GM21367 (cell line): ENCODE data around the gene RHOF.

ENCODE experiments used
- ATAC-seq: cut with Tn5 transposase; IDR thresholded peaks from one replicate; pipeline ENCODE4 v1.9.1; 2021; ENCODE audit not compliant: unreplicated experiment

RHOF gene, protein sequence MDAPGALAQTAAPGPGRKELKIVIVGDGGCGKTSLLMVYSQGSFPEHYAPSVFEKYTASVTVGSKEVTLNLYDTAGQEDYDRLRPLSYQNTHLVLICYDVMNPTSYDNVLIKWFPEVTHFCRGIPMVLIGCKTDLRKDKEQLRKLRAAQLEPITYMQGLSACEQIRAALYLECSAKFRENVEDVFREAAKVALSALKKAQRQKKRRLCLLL

DNA sequence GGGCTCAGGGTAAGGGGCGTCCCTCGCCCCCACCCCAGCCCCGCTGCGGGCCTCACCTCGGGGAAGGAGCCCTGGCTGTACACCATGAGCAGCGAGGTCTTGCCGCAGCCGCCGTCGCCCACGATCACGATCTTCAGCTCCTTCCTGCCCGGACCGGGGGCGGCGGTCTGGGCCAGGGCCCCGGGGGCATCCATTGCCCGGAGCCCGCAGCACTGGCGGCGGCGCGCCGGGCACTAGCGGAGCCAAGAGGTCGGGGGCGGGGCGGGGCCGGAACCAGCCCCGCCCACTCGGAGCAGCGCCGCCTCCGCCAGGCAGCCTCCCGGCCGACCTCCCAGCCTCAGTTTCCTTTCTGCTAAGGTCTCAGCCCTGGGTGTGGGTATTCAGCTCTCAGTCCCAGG is at the start of gene RHOF:
Gene RHOF, minus strand, starts transcription at position 249 of the 398 bp plus-strand sequence. Its CDS starts 55 bp downstream, at position 194.
- peak; percentile 6 for ATAC-seq

DNA sequence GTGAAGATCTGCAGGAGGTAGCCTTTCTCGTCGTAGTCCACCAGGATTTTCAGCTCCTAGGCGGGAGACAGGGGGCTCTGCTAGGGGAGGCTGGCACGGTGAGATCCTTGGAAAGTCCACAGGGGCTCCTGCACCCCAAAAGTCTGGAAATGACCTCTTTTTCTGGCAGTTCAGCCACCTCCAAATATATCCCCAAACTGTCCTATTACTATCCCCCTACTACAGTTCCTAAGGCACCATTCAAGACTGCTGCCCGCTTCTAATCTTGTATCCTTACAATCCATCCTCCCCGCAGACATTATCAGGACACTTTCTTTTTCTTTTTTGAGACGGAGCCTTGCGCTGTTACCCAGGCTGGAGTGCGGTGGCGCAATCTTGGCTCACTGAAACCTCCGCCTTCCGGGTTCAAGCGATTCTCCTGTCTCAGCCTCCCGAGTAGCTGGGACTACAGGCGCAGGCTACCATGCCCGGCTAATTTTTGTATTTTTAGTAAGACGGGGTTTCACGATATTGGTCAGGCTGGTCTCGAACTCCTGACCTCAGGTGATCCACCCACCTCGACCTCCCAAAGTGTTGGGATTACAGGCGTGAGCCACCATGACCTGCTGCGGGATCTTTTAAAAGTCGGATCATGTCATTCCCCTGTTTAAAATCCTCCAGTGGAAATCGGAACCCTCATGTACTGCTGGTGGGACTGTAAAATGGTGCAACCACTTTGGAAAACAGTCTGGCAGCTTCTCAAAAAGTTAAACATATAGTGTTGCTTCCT is 46.7 kb upstream of the RHOF start:
- no peak for ATAC-seq

DNA sequence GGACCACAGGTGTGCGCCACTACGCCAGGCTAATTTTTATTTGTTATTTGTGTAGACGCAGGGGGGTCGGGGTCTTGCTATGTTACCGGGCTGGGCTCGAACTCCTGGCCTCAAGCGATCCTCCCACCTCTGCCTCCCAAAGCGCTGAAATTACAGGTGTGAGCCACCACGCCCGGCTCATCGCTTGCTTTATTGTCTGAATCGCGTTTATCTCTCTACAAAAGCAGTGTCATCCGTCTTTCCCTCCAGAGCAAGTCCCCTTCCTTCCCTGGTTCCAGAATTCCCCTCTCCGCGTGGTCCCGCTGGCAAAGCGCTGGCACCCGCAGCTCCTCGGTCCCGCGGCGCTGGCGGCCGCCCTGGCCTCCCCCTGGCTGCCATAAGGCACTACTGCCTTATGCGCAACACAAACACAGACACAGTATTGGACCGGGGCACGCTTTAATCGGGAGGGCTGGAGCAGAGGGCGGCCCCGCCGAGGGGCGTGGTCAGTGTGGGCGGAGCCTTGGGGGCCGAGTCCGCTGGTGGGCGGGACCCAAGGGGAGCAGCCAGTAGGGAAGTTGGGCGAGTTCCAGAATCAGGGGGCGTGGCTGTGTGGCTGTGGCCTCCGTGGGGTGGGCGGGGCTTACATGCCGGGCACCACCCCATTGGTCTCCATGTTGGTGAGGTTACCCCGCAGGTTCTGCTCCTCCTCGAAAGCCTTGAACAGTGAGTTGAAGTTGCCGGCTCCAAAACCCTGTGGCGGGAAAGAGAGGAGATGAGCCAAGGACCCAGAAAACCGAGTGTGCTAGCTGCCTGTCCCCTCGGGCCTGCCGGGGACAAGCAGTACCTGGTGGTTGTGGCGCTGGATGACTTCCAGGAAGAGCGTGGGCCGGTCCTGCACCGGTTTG is 45.9 kb upstream of the RHOF start:
- peak; percentile 94 for ATAC-seq

DNA sequence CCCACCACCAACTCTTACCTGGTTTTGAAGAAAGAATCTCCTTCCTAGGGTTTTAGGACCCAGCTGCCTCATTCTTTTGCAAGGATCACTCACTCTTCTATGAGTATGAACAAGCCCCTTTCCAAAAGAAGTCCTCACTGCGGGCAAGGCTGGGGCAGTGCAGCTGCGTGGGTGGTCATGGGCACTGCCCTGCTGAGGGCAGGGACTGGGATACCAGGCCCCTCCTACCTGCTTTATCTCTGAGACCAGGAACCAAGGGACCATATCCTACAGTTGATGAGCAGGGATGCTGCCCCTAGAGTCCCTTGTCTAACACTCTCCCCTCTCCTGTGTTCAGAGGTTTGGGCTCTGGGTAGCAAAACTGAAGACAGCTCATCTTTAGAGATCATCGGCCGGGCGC is 44.6 kb upstream of the RHOF start:
- ATAC-seq = no peak

DNA sequence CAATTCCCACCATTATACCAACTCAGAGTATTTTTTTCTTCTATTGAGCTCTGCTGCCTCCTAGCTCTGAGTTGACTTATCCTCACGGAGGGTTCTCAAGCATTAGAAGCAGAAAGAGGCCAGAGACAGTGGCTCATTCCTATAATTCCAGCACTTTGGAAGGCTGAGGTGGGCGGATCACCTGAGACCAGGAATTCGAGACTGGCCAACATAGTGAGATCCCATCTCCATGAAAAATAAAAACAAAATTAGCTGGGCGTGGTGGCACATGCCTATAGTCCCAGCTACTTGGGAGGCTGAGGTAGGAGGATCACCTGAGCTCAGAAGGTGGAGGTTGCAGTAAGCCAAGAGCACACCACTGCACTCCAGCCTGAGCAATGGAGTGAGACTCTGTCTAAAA is 44.2 kb upstream of the RHOF start:
- ATAC-seq = no peak

DNA sequence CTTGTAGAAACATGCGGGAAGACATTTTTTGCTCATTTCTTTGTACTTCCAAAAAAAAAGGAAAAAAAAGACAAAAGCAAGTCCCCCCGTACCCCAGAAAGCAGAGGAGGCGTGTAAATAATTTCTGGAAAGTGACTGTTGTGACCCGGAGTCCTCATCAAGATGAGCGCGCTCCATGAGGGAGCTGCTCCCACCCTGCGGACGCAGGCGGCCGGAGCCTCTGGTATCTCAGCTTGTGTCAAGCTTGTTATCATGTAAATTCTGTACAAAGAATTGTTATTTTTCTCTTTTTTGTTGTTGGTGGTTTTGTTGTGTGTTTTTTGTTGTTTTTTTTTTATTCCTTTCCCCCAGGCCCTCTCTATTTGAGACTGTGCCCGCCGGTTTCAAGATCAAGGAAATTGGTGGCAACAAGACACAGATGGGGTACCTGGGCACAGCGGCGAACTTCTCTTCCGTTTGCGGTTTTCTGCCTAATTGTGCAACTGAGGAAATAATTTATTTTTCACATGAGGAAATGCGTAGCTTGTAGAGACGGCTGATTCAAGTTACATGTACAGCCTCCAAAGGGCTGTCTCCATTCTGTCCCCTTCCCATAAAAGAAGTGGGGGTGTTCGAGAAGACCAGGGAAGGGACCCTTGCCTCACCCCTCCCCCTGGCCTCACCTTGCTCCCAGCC is 38.2 kb upstream of the RHOF start:
- ATAC-seq = no peak

DNA sequence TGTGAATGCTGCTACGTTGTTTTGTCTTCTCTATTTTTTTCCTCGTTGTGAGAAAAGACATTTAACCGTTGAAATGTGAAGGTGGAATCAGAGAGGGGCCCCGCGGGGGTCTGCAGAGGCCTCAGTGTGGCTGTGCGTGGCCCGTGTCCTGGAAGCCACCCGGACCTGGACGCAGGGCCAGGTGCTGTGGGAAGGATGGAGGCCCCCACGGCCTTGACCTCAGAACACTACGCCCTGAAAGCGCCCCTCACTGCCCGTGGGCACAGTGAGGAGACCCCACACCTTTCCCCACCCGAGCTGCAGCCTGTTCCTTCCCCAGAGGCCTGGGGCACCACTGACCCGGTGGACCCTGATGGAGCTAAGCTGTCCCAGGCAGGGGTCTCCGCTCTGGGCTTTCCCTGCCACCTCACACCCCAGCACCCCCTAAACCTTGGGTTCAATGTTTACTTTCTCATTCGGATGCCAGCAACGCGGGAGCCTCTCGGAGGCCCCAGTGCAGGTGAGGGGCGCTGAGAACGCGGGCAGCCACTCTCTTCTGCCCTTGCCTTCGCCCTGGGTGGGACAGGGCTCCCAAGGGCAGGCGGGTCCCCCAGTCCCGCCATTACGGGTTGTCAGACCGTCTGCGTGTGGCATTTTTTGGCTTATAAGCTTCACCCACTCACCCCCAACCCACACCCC is 37.2 kb upstream of the RHOF start:
- no peak for ATAC-seq

DNA sequence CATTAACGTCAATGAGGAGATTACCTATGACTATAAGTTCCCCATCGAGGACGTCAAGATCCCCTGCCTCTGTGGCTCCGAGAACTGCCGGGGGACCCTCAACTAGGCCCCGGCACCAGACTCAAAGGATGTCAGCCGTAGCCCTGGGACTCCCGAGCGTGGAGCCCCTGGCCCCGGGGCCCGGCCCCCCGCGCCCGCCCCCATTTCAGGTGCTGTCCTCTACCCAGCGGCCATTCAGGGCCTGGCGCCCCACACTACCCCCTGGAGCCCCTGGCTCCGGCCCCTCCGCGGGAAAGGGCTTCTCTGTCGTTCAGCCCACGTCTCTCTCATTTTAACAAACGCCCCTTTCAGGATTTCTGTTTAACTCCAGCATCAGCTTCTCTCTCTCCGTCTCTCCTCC is 36.6 kb upstream of the RHOF start:
- ATAC-seq = no peak

DNA sequence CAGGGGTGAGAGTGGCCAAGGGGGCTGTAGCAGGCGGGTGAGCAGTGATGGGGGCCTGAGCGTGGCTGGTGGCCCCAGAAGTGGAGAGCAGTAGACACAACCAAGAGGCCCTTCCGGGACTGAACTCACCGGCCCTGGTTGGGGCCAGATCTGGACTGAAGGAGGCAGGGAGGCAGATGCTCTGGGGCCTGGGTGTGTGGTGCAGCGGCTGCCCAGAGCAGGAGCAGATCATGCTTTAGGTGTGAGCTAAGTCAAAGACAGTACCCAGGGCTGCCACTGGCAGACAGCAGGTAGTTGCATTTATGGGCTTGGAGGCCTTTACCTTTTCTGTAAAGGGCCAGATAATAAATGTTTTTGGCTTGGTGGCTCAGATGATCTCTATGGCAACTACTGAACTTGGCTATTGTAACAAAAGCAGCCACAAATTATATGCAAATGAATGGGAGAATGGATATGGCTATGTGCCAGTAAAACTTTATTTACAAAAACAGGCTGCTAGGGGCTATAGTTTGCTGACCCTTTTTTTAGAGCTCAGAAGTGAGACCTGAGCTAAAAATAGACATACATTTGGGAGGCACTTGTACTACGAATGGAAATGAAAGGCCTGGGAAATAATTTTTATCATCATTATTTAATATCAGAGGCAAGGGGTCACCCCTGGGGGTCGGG is 35.9 kb upstream of the RHOF start:
- no peak for ATAC-seq

DNA sequence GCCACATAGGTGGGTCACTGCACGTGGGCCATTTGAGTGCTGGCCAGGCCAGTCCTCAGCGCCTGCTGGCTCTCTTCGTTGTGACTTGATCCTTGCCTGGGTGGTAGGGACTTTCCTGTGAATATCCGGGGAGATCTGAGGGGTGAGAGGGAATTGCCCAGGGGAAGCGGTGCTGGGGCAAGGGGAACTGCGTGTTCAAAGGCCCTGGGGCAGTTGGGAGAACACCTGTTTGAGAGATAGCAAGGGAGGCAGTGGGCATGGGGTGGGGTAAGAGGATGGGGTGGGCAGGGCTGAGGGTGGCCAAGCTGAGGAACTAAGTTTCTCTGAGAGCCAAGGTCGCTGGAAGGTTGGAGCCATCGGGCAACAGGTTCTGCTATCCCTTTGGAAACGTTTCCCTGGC is 35.3 kb upstream of the RHOF start:
- no peak for ATAC-seq

DNA sequence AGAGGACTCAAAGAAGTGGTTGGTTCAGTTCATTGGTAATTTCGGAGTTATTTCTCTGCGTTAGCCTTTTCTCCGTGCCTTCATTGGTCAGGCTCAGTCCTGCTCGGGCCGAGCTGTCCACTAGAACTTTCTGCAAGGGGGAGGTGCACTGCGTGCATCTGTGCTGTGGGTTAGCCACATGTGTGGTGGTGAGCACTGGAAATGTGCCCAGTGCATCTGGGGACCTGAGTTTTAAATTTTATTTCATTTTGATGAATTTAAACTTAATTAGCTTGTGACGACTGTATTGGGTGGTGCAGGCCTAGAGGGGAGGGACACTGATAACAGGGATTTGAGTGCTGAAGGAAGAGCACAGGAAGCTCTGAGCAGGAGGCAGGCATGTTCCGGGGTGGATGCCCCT is 34.8 kb upstream of the RHOF start:
- ATAC-seq = no peak

DNA sequence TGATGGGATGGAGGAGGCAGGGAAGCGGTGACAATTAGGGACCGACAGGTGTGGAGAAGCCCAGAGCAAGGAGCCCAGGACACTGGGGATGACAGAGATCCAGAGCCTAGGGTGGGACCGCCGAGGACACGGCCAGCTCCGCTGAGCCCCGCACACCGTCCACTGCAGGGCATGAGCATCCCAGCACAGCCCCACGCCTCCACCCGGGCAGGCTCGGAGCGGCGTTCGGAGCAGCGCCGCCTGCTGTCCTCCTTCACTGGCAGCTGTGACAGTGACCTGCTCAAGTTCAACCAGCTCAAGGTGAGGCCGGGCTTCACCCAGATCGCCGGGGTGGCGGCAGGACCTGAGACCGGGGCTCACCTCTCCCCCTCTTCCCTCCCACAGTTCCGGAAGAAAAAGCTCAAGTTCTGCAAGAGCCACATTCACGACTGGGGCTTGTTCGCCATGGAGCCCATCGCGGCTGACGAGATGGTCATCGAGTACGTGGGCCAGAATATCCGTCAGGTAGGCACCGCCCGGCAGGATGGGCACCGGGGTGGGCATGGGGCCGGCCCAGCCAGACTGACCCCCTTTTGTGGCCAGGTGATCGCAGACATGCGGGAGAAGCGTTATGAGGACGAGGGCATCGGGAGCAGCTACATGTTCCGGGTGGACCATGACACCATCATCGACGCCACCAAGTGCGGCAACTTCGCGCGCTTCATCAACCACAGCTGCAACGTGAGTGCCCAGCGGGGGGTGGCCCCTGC is 34.0 kb upstream of the RHOF start:
- ATAC-seq = no peak

DNA sequence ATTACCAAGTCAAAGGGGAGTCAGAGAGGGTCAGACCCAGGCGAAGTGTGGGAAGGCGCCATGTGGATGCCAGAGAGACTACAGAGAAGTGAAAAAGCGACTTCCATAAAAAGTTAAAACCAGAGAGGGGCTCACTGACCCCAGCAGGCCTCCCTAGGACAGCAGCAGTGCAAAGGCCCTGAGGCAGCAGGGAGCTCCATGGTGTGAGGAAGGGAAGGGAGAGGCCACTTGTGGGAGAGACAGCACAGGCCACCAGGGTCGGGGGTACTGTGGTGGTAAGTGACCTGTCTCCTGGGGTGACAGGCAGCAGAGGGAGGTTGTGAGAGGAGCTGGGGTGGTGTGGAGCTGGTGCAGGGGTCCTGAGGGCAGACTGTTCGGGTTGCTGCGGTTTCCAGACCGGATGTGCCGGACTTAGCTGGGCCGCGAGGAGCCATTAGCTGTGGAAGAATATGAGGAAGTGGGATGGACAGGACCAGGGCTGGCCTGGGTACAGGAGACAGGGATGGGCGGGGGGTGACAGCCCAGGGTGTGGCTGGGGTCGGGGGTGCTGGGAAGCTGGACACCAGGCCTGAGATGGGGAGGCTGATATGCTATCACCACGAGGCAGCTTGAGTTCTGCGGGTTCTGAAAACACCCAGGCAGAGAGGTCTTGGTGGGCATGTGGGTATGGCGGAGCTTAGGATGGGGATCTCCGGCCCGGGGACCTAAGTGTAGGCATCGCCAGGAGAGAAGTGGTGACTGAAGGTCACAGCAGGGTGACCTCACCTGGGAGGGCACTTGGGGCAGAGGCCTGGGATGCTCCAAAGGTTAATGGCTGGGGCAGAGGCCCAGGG is 33.0 kb upstream of the RHOF start:
- no peak for ATAC-seq

DNA sequence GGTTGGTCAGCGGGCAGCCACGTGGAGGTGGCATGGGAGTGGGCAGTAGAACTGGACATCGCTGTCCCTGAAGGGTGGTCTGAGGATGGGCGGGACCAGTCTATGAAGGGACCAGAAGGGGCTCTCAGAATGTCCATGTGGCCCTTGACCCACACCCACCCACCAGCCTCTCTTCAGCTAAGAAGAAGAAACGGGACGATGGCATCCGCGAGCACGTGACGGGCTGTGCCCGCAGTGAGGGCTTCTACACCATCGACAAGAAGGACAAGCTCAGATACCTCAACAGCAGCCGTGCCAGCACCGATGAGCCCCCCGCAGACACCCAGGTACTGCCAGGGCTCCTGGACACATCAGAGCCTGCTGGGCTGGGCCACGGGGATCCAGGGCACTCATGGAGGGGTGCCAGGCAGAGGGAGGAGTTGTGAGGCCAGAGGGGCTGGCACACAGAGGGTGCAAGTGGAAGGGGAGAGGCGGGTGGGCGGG is 31.6 kb upstream of the RHOF start:
- no peak for ATAC-seq

DNA sequence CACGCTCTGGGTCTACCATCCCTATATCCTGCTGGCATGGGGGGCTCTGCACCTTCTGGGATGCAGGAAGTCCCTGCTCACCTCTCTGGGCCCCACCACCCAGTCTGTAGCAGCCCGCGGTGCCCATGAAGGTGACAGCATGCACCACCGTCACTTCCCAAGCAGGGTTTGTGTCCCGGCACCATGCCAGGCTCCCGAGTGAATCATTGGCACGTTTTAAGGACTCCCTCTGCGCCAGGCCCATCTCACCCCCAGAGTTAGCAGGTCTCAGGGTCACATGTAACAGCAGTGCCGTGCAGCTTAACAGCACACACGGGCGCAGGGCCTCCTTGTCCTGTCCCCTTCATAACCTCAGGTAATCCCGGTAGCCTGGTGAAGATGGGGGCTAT is 30.2 kb upstream of the RHOF start:
- no peak for ATAC-seq

DNA sequence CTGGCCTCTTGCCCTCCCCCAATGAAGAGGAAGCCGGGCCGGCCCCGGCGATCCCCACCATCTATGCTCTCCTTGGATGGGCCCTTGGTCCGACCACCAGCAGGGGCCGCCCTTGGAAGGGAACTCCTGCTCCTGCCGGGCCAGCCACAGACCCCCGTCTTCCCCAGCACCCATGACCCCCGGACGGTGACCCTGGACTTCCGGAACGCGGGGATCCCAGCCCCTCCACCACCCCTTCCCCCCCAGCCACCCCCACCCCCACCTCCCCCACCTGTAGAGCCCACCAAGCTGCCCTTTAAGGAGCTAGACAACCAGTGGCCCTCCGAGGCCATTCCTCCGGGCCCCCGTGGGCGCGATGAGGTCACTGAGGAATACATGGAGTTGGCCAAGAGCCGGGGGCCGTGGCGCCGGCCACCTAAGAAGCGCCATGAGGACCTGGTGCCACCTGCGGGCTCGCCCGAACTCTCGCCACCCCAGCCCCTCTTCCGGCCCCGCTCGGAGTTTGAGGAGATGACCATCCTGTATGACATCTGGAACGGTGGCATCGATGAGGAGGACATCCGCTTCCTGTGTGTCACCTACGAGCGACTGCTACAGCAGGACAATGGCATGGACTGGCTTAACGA is 29.7 kb upstream of the RHOF start:
- no peak for ATAC-seq

DNA sequence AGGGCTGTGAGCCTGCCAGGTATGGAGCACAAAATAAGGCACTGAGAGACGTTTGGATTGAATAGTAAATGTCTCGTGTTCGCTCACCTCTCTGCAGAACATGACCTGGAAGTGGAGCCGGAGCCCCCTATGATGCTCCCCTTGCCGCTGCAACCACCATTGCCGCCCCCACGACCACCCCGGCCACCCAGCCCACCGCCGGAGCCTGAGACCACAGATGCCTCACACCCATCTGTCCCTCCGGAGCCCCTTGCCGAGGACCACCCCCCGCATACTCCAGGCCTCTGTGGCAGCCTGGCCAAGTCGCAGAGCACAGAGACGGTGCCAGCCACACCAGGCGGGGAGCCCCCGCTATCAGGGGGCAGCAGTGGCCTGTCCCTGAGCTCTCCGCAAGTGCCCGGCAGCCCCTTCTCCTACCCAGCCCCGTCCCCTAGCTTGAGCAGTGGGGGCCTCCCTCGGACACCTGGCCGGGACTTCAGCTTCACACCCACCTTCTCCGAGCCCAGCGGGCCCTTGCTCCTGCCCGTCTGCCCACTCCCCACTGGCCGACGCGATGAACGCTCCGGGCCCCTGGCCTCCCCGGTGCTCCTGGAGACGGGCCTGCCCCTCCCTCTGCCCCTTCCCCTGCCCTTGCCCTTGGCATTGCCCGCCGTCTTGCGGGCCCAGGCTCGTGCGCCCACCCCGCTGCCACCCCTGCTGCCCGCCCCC is 29.1 kb upstream of the RHOF start:
- no peak for ATAC-seq
